Measurements from ENCODE around the gene MSL3B.
A peak's percentile ranks its signal among the peaks of the same experiment; 100 is the strongest.

Gene MSL3B

DNA sequence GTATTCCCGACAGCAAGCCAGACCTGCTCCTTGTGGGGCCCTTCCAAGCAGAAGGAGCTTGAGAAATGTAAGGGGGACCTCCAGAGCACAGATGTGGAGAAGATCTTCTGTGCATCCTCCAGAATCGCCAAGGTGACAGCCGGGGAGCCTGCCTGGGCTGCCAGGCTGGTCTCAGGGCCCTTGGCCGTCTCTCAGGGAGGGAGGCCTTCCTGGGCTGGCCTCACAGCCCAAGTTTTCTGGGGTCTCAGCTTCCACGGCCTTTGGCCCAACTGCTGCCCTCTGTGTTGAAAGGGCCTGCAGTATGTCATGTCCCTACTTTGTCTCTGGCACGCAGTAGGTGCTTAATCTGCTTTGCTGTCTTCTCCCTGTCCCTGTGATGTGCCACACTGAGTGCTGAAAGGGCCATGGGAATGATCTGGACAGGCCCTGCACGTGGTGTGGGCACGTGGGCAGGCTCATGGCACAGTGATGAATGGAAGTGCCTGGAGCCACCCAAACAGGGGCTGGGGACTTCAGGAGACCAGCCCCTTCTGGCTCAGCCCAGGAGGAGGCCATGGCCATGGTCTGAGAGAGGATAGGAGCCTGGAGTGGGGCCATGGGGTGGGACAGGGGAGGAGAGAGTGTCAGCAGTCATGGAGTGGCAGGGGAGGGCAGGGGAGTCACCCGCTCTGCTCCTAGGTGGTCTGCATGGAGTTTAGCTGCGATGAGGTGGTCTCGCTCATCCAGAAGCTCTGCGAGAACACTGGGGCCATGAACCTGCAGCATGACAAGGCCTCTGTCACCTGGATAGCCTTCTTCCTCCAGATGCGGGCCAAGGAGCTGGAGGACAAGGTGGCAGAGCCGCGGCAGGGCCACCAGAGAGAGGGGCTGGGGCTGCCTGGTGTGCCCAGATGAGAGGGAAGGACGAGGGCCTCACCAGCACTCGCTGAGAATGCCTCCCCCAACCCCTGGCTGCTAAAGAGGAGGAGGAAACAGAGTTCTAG is 49.3 kb downstream of the MSL3B start:
- H3K4me3 ChIP-seq (ENCODE audit: low read depth, low read length) = no peak overlapping the region
- no peaks in the 10 kb centered on the region for H3K4me1 Mint-ChIP-seq
- no peak for ATAC-seq (ENCODE audit: low read depth in 2 of 2)
- no peak overlapping the region for H3K27ac ChIP-seq (ENCODE audit: insufficient read depth, low read length, poor library complexity, severe bottlenecking)
- H3K36me3 ChIP-seq (ENCODE audit: control insufficient read depth, insufficient read depth, low read length) = no peaks in the 10 kb centered on the region
- peaks cover 23% of the 10 kb centered on the region for H3K27me3 Mint-ChIP-seq
- H3K4me1 ChIP-seq (ENCODE audit: control insufficient read depth, insufficient read depth, low read length, poor library complexity, severe bottlenecking) = no peaks in the 10 kb centered on the region
- no peak overlapping the region for H3K27ac Mint-ChIP-seq
- DNase-seq = no peak
- no peaks in the 10 kb centered on the region for H3K27me3 ChIP-seq (ENCODE audit: control insufficient read depth, insufficient read depth, low read length)
- no peaks in the 10 kb centered on the region for H3K36me3 Mint-ChIP-seq
- H3K9me3 ChIP-seq (ENCODE audit: control insufficient read depth in 2 of 2, low read length in 2 of 2) = no peaks in the 10 kb centered on the region
- peaks cover 0 to 1% (median 0%) of the 10 kb centered on the region in 7 donors for H3K9me3 Mint-ChIP-seq
- H3K4me3 Mint-ChIP-seq = no peak overlapping the region

DNA sequence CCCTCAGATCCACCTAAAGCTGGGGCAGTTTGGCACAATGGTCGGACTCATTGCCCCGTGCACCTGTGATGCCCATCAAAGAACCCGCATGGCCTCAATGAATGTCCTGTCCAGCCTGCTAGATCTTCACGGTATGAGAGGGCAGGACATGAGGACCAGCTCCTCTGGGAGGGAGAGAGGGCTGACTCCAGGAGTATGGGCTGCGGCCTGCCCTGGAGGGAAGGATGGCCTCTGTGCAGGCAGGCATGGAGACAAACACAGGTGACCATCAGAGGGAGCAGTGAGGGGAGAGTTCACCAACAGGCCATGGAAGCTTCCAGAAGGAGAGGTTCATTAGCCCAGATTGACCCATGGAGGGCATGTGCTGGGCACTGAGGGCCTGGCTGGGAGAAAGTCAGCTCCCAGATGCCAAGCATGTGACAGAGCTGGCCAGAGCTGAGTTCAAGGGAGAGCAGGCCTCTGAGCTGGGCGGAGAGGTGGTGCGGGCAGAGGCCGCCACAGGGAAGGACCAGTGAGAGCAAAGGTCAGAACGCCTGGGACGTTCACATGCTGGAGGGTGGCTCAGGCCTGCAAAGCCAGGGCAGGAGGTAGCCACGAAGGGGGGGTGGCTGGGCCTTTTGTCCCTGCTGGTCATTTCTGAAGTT is 50.1 kb downstream of the MSL3B start:
- Mint-ChIP-seq H3K4me3 (no peak overlapping the region), H3K27ac (no peak overlapping the region), H3K27me3 (peaks cover 31% of the 10 kb centered on the region), H3K9me3 (peaks cover 0 to 1% (median 0%) of the 10 kb centered on the region in 7 donors), H3K36me3 (no peaks in the 10 kb centered on the region), H3K4me1 (no peaks in the 10 kb centered on the region)
- ATAC-seq (ENCODE audit: low read depth in 2 of 2) (no peak), DNase-seq (no peak)
- Histone ChIP-seq H3K4me1 (ENCODE audit: control insufficient read depth, insufficient read depth, low read length, poor library complexity, severe bottlenecking) (no peaks in the 10 kb centered on the region), H3K9me3 (ENCODE audit: control insufficient read depth in 2 of 2, low read length in 2 of 2) (no peaks in the 10 kb centered on the region), H3K27ac (ENCODE audit: insufficient read depth, low read length, poor library complexity, severe bottlenecking) (no peak overlapping the region), H3K4me3 (ENCODE audit: low read depth, low read length) (no peak overlapping the region), H3K36me3 (ENCODE audit: control insufficient read depth, insufficient read depth, low read length) (no peaks in the 10 kb centered on the region), H3K27me3 (ENCODE audit: control insufficient read depth, insufficient read depth, low read length) (no peaks in the 10 kb centered on the region)

DNA sequence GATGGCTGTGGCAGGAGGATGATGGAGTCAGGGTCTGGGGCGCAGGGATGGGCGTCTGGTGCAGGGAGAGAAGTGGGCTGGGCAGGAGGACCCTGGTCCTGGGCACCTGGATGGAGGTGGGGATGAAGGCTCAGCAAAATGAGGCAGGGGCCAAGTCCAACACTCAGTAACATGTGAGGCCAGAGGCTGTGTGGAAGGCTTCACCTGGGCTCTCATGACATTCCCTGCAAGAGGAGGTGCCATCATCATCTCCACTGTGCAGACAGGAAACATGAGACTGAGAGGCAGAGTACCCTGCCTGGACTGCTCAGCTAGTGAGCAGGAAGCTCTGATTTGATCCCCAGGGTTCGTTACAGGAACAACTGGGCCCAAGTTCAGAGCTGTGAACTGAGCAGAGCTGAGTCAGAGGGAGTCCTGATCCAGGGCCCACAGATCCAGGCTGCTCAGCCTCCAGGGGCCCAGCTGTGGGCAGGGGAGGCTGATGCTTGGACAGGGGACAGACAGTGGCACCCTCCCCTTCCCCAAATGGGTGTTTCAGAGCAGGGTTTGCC is 50.8 kb downstream of the MSL3B start:
- H3K36me3 ChIP-seq (ENCODE audit: control insufficient read depth, insufficient read depth, low read length) = no peaks in the 10 kb centered on the region
- Mint-ChIP-seq H3K4me1 (no peaks in the 10 kb centered on the region), H3K27me3 (peaks cover 34% of the 10 kb centered on the region), H3K36me3 (no peaks in the 10 kb centered on the region), H3K27ac (peak overlapping the region in 2 of 3 donors; percentile 33 to 85), H3K9me3 (peaks cover 0 to 1% (median 0%) of the 10 kb centered on the region in 7 donors), H3K4me3 (no peak overlapping the region)
- H3K4me1 ChIP-seq (ENCODE audit: control insufficient read depth, insufficient read depth, low read length, poor library complexity, severe bottlenecking) = no peaks in the 10 kb centered on the region
- DNase-seq (no peak), ATAC-seq (ENCODE audit: low read depth in 2 of 2) (no peak)
- no peaks in the 10 kb centered on the region for H3K27me3 ChIP-seq (ENCODE audit: control insufficient read depth, insufficient read depth, low read length)
- H3K27ac ChIP-seq (ENCODE audit: insufficient read depth, low read length, poor library complexity, severe bottlenecking) = no peak overlapping the region
- no peak overlapping the region for H3K4me3 ChIP-seq (ENCODE audit: low read depth, low read length)
- no peaks in the 10 kb centered on the region for H3K9me3 ChIP-seq (ENCODE audit: control insufficient read depth in 2 of 2, low read length in 2 of 2)

DNA sequence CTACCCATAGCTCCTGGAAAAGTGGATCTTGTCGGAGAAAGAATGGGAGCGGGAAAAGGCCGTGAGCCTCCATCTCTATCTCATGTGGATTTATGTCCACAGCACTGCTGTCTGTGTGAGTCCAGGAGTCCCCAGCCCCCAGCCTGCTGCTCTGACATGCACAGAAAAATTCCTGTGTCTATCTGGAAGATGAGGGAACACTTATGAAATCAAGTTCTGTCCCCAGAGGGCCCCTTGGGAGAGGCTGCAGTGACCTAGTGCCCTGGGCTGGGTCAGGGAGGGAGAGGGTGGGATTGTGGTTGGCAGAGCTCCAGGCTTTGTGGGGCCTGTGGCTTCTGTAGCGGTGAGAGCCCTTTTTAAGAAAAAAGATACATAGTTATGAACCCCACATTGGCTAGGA is 51.4 kb downstream of the MSL3B start:
- Mint-ChIP-seq H3K27ac (no peak overlapping the region), H3K36me3 (no peaks in the 10 kb centered on the region), H3K4me1 (no peaks in the 10 kb centered on the region), H3K4me3 (no peak overlapping the region), H3K27me3 (peaks cover 34% of the 10 kb centered on the region), H3K9me3 (peaks cover 0 to 1% (median 0%) of the 10 kb centered on the region in 7 donors)
- ATAC-seq (ENCODE audit: low read depth in 2 of 2) = no peak
- no peak for DNase-seq
- Histone ChIP-seq H3K4me1 (ENCODE audit: control insufficient read depth, insufficient read depth, low read length, poor library complexity, severe bottlenecking) (no peaks in the 10 kb centered on the region), H3K9me3 (ENCODE audit: control insufficient read depth in 2 of 2, low read length in 2 of 2) (no peaks in the 10 kb centered on the region), H3K4me3 (ENCODE audit: low read depth, low read length) (no peak overlapping the region), H3K36me3 (ENCODE audit: control insufficient read depth, insufficient read depth, low read length) (no peaks in the 10 kb centered on the region), H3K27me3 (ENCODE audit: control insufficient read depth, insufficient read depth, low read length) (no peaks in the 10 kb centered on the region), H3K27ac (ENCODE audit: insufficient read depth, low read length, poor library complexity, severe bottlenecking) (no peak overlapping the region)

DNA sequence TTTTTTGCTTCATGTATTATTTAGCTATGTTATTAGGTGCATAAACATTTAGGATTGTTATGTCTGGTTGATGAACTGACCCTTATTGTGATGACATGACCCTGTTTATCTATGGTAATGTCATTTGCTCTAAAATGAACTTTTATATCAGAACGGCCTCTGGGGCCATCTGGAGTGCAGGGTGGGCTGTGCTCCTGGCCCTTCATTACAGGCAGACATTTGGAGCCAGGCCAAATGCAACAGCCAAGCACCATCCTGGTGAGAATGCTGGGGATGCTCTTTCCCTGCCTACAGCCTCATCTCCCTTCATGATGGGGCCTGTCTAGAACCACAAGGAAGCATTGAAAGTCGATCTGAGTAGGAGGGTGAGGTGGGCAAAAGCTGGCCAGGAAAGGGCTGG is 51.9 kb downstream of the MSL3B start:
- no peak for ATAC-seq (ENCODE audit: low read depth in 2 of 2)
- H3K4me1 Mint-ChIP-seq = no peaks in the 10 kb centered on the region
- Histone ChIP-seq H3K9me3 (ENCODE audit: control insufficient read depth in 2 of 2, low read length in 2 of 2) (no peaks in the 10 kb centered on the region), H3K4me1 (ENCODE audit: control insufficient read depth, insufficient read depth, low read length, poor library complexity, severe bottlenecking) (no peaks in the 10 kb centered on the region), H3K36me3 (ENCODE audit: control insufficient read depth, insufficient read depth, low read length) (no peaks in the 10 kb centered on the region), H3K27me3 (ENCODE audit: control insufficient read depth, insufficient read depth, low read length) (no peaks in the 10 kb centered on the region), H3K27ac (ENCODE audit: insufficient read depth, low read length, poor library complexity, severe bottlenecking) (no peak overlapping the region), H3K4me3 (ENCODE audit: low read depth, low read length) (no peak overlapping the region)
- DNase-seq = no peak
- no peak overlapping the region for H3K27ac Mint-ChIP-seq
- H3K9me3 Mint-ChIP-seq = peaks cover 0 to 1% (median 0%) of the 10 kb centered on the region in 7 donors
- H3K36me3 Mint-ChIP-seq = no peaks in the 10 kb centered on the region
- no peak overlapping the region for H3K4me3 Mint-ChIP-seq
- H3K27me3 Mint-ChIP-seq = peaks cover 34% of the 10 kb centered on the region

DNA sequence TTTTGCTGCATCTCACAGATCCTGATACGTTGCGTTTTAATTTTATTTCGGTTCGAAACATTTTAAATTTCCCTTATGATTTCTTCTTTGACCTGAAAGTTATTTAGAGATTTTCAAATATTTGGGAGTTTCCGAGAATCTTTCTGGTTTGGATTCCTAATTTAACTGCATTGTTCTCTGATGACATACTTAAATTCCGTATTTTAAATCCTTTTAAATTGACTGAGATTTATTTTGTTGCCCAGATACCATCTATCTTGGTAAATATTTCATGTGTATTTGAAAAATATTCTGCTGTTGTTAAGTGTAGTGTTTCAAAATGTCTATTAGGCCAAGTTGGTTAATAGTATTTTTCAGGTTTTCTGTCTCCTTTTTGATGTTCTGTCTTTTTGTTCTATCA is 52.3 kb downstream of the MSL3B start:
- Histone ChIP-seq H3K9me3 (ENCODE audit: control insufficient read depth in 2 of 2, low read length in 2 of 2) (no peaks in the 10 kb centered on the region), H3K4me1 (ENCODE audit: control insufficient read depth, insufficient read depth, low read length, poor library complexity, severe bottlenecking) (no peaks in the 10 kb centered on the region), H3K4me3 (ENCODE audit: low read depth, low read length) (no peak overlapping the region), H3K36me3 (ENCODE audit: control insufficient read depth, insufficient read depth, low read length) (no peaks in the 10 kb centered on the region), H3K27ac (ENCODE audit: insufficient read depth, low read length, poor library complexity, severe bottlenecking) (no peak overlapping the region), H3K27me3 (ENCODE audit: control insufficient read depth, insufficient read depth, low read length) (no peaks in the 10 kb centered on the region)
- Mint-ChIP-seq H3K27me3 (peaks cover 33% of the 10 kb centered on the region), H3K27ac (no peak overlapping the region), H3K9me3 (peaks cover 0 to 1% (median 0%) of the 10 kb centered on the region in 7 donors), H3K36me3 (no peaks in the 10 kb centered on the region), H3K4me1 (no peaks in the 10 kb centered on the region), H3K4me3 (no peak overlapping the region)
- DNase-seq (no peak), ATAC-seq (ENCODE audit: low read depth in 2 of 2) (no peak)

All from CD4-positive, CD25-positive, alpha-beta regulatory T cell (primary cell).